ENCODE results near the gene RELN.

GRCh38 chr7:103865442-103865841 lies 124.0 kb downstream of the RELN start:
- TF ChIP-seq RELA (IDR thresholded peaks at IDR 0.05; ENCODE audit: borderline replicate concordance, partially characterized antibody) (no peak), CHD1 (IDR thresholded peaks at IDR 0.05; ENCODE audit: low read depth, low read length) (no peak), IRF5 (IDR thresholded peaks at IDR 0.05; ENCODE audit: borderline replicate concordance) (no peak), YY1 (IDR thresholded peaks at IDR 0.05; ENCODE audit: low read depth, low read length) (no peak), POLR2AphosphoS5 (IDR thresholded peaks at IDR 0.05; ENCODE audit: low read length) (no peak), CTCF (IDR thresholded peaks at IDR 0.05 in 2 of 3, conservative IDR thresholded peaks at IDR 0.05 in 1 of 3; ENCODE audit: control insufficient read depth in 2 of 3, extremely low read depth in 1 of 3, insufficient read depth in 1 of 3, low read depth in 3 of 3, low read length in 3 of 3) (no peak), CEBPB (IDR thresholded peaks at IDR 0.05; ENCODE audit: borderline replicate concordance in 1 of 2, low read depth in 2 of 2, low read length in 2 of 2) (no peak), EZH2 (IDR thresholded peaks at IDR 0.05; ENCODE audit: borderline replicate concordance, control insufficient read depth, low read depth, low read length) (no peak), GABPA (IDR thresholded peaks at IDR 0.05; ENCODE audit: low read depth) (no peak), IRF3 (IDR thresholded peaks at IDR 0.05) (no peak), POLR2A (IDR thresholded peaks at IDR 0.05; ENCODE audit: low read depth, low read length) (no peak)

All from GM12878 (cell line).